ENCODE measurements around the gene PODXL2. TPM values are rescaled to one million over a fixed set of nuclear protein-coding genes. Genes with fewer than 3 reads are reported as not detected.
A peak's percentile ranks its signal among the peaks of the same experiment; 100 is the strongest.

PODXL2 gene
- total RNA-seq, 1 donor from 2014 or later = 1.6 TPM

GRCh38 chr3:127688416-127689265 lies 59.7 kb downstream of the PODXL2 start:
- no peaks in the 10 kb centered on the region for H3K9me3 ChIP-seq
- peaks cover 29 to 32% of the 10 kb centered on the region in 2 donors for H3K4me1 ChIP-seq
- no peak overlapping the region for H3K4me3 ChIP-seq
- intact Hi-C loops (cut with DNase I) = no loop called here
- H3K27me3 ChIP-seq = no peaks in the 10 kb centered on the region
- DNase-seq (ENCODE audit: low spot score in 2 of 2) = peak in 1 of 2 donors; percentile 72
- H3K36me3 ChIP-seq = peaks cover 5 to 14% of the 10 kb centered on the region in 2 donors
- no peak for TF ChIP-seq CTCF (IDR thresholded peaks at IDR 0.05)
- peak overlapping the region; percentile 85 to 89 for H3K27ac ChIP-seq

- H3K36me3 ChIP-seq = peaks cover 5 to 14% of the 10 kb centered on the region in 2 donors
- peak overlapping the region; percentile 85 to 89 for H3K27ac ChIP-seq
- H3K9me3 ChIP-seq = no peaks in the 10 kb centered on the region
- intact Hi-C loops (cut with DNase I) = no loop called here
- H3K4me1 ChIP-seq = peaks cover 29 to 32% of the 10 kb centered on the region in 2 donors
- TF ChIP-seq CTCF (IDR thresholded peaks at IDR 0.05) = no peak
- DNase-seq (ENCODE audit: low spot score in 2 of 2) = peak in 1 of 2 donors; percentile 60
- no peak overlapping the region for H3K4me3 ChIP-seq
- H3K27me3 ChIP-seq = no peaks in the 10 kb centered on the region
Observed at GRCh38 chr3:127689266-127689860, 60.4 kb downstream of the PODXL2 start.

- peaks cover 29 to 32% of the 10 kb centered on the region in 2 donors for H3K4me1 ChIP-seq
- H3K27me3 ChIP-seq = no peaks in the 10 kb centered on the region
- no peak for TF ChIP-seq CTCF (IDR thresholded peaks at IDR 0.05)
- H3K36me3 ChIP-seq = peaks cover 5 to 14% of the 10 kb centered on the region in 2 donors
- no peak for DNase-seq (ENCODE audit: low spot score in 2 of 2)
- H3K9me3 ChIP-seq = no peaks in the 10 kb centered on the region
- H3K4me3 ChIP-seq = no peak overlapping the region
- peak overlapping the region; percentile 85 to 89 for H3K27ac ChIP-seq
- intact Hi-C loops (cut with DNase I) = loop anchor here (1.0 to 2.0 kb wide), 4 partner anchors 17 to 167 kb away; partner anchors contain the start of genes ABTB1 and MGLL
Observed at GRCh38 chr3:127690106-127690505, 61.1 kb downstream of the PODXL2 start.

GRCh38 chr3:127690823-127691452 lies 62.0 kb downstream of the PODXL2 start:
- peak overlapping the region; percentile 85 to 89 for H3K27ac ChIP-seq

More at GRCh38 chr3:127690823-127691452, 62.0 kb downstream of the PODXL2 start:
- no peak overlapping the region for H3K4me3 ChIP-seq
- peak; percentile 60 to 73 (median 71) for TF ChIP-seq CTCF (IDR thresholded peaks at IDR 0.05)
- H3K4me1 ChIP-seq = peaks cover 29 to 32% of the 10 kb centered on the region in 2 donors
- no peaks in the 10 kb centered on the region for H3K27me3 ChIP-seq
- intact Hi-C loops (cut with DNase I) = loop anchor here (1.0 to 2.0 kb wide), 4 partner anchors 18 to 166 kb away; partner anchors contain the start of genes ABTB1 and MGLL
- DNase-seq (ENCODE audit: low spot score in 2 of 2) = no peak
- H3K36me3 ChIP-seq = peaks cover 5 to 14% of the 10 kb centered on the region in 2 donors
- no peaks in the 10 kb centered on the region for H3K9me3 ChIP-seq
